Raji (cell line): ENCODE data around the gene KRT38.

Experiments
- POLR2A ChIP-seq: IDR thresholded peaks from 2 replicates; pipeline ENCODE4 v1.6.1; 2011; ENCODE audit warnings: low read depth, low read length, control low read depth; ENCODE audit not compliant: insufficient read depth

KRT38 gene

DNA sequence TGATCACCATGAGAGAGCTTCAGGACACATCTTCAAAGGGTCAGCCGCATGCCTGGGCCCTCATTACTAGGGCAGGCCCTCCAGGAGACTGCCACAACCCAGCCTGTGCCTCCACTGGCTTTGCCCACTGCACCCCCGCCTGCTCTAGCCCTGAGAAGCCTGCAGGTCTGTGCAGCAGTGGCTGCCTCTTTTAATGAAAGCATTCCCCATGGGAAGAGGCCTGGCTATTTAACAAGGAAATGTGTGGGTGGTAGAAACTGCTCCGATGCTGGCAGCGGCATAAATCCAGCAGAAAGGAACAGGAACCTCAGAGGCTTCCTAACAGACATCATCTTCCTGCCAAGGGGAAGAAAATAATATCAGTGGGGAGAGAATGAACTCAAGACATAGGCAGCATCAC, 26.8 kb upstream of the KRT38 start:
- TF ChIP-seq POLR2A: no peak

DNA sequence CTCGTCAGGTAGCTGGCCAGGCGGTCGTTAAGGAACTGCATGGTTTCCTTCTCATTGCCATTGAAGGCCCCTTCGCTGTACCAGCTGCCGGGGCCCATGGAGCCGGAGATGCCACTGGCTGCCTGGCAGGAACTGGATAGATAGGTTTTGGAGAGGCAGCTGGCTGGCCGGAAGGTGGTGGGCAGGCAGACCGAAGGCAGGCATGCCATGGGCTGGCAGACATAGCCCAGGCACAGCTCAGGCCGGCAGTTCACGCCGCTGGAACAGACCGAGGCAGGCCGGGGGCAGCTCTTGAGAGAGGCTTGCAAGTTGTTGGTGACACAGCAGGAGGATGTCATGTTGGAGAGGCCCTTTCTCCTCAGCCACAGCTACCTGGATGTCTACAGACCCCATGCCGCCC, 26.2 kb upstream of the KRT38 start, which contains the start of gene KRT32:
KRT32 (minus strand) TSS at position 399 of the 400 bp plus-strand sequence; CDS start at position 338, 61 bp downstream.
- no peak for TF ChIP-seq POLR2A

DNA sequence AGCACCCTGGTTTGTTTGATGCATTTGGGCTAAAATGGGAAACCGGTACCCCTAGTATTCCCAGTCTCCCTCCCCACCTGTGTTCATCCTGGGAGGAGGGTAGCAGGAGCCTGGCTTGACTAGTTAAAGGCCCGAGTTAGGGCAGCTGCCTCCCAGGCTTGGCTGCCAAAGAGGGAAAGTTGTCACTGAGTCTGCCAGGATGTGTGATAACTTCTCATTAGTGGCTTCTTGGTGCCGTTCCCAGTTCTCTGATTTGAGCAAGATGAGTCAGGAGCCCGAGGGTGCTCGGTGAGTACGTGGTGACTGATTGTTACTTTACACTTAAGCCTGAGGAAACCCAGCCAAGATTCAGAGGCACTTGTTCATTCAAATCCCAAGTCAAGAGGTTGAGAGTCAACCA, 23.9 kb upstream of the KRT38 start:
- TF ChIP-seq POLR2A: no peak

DNA sequence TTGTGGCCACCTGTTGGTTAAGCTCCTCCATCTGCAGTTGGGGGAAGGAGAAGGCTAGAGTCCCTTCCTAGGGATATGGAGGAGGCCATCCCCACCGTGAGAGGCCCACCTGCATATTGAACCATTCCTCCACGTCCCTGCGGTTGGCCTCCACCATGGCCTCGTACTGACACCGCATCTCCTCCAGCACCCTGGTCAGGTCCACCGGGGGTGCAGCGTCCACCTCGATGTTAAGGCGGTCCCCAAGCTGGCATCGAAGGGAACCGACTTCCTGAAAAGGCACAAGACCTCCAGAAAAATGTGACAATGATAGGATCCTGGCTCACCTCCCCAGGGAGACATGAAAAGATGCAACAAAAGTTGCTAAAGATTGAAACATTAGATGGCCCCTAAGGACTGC, 23.4 kb upstream of the KRT38 start:
- no peak for TF ChIP-seq POLR2A

DNA sequence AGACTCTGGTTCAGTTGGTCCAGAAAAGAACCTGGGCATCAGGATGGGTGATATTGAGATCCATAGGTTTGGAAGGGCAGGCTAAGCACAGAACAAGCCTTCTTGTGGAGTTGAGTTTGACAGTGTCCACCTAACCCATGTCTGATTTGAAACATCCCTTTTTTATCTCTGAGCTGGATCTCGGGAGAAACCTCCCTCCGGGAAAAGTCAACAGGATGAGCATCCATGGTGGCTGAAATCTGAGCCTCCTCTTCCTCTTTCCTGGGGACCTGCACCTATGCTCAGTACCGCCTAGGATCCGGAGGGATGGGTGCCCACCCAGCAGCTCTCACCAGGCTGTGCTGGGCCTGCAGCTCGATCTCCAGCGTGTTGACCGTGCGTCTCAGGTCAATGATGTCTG, 23.0 kb upstream of the KRT38 start:
- TF ChIP-seq POLR2A: no peak

DNA sequence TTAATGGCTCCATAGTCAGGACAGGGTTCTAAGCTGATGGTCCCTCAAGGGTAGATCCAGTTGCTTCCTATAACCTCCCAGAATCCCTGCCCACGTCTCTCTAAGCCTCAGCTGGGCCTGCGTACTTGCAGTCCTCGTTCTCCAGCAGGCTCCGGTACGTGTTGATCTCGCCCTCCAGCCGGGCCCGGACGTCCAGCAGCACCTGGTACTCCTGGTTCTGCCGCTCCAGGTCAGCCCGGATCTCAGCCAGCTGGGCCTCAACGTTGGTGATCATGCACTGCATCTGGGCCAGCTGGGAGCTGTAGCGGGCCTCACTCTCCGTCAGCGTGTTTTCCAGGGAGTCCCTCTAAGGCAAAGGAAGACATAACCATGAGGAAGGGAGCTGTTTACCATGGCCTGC, 21.9 kb upstream of the KRT38 start:
- TF ChIP-seq POLR2A: no peak

DNA sequence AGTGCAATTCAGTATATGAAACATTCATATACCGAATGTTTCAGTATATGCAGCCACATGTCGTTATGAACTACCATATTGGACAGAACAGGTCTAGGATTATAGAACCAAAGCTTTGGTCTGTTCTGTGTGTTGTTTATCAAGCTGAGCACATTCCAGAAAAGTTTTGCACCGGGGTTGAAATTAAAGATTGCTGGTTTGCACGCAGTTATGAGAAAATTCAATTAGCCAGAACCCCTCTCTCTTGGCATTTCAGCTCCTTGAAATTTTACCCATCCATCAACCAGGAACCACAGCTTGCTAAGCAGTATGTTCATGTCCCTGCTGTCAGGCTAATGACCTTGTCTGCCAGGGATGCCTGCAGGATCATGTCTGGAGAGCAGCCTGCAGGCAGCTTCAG, 16.9 kb upstream of the KRT38 start:
- no peak for TF ChIP-seq POLR2A

DNA sequence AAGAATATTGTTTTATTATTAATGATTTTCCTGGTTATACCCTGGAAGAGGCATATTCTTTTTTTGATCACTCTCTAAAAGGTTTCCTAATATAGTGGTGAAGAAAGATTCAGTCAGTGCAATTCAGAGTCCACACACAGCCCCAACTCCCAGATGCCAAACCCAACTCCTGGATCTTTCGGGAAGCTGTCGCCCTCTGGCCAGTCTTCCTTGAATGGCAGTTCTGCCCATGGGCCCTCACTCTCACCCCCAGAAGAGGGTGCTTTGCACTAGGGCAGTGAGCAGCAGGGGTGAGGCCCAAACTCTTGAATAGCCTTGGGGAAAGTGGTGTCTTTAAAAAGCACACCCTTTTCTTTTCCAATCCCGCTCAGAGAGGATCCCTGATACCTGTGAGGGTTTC, 15.4 kb upstream of the KRT38 start:
- no peak for TF ChIP-seq POLR2A

DNA sequence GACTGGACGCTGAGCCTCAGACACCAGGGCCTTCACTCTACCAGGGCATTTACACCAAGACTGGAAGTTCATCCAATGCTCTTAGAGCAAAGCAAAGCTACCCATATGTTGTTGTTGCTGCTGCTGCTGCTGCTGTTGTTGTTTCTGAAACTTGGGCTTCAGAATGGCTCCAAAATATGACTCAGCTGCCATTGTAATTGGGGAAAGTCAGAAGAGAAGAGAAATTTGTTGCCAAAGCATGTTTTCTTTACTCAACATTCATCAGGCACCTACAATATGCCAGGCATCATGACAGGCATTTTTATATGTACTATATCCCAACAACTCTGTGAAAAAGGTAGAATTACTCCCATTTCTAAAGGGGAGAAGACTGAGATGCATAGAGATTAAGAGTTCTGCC, 14.5 kb upstream of the KRT38 start:
- no peak for TF ChIP-seq POLR2A

DNA sequence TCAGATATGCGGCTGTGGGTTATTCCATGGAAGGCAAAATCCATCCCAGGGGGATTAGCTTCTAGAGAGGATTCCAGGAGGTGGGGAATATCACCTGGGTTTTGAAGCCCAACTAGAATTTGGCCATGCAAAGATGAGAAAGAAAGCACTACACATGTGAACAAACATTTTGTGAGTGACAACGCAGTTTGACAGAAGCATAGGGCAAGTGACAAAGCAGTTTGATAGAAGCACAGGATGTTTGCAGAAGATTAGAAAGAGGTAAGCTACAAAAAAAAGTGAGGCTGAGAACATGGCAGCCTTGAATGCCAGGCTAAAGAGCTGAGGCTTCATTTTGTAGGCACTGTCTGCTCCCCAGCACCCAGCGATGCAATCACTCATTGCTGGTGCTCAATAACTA, 12.3 kb upstream of the KRT38 start:
- no peak for TF ChIP-seq POLR2A

DNA sequence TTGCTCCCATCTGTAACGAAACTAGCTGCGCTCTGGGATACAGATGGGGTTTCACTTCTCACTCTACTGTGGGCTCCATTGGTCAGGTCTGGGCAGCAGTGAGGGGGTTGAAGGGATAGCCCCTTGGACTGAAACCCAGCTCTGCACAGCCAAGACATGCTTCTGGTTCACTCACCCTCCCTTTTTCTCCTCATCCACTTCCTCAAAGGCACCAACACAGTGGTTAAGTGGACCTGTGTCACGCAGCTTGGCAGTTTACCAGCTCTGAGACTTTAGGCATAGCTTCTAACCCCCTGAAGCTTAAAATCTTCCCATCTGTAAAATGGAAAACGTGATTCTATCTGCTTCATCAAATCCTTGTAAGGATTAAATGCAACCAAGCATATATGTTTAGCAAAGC, 11.5 kb upstream of the KRT38 start:
- TF ChIP-seq POLR2A: no peak

DNA sequence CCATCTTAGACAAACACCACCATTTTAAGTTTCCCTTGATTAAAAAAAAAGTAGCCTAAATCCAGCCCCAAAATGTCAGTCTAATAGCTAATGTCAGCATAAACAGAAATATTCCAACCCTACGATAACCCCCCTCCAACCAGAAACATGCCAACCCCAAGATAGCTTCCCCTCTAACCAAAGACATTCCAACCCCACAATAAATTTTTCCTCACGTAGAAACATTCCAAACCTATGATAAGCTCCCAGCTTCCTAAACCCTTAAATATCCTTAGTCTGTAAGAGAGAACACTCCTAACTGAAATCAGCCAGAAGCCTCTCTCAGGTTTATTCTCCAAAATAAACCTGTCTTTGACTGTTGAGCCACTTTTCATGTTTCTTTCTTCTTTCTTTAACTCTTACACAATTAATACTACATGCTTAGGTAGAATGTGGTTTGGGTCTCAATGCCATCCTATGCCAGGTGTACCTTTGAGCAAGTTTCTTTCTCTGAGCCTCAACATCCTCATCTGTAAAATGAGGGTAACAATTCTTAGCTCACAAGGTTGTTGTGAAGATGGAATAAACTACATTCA, 10.5 kb upstream of the KRT38 start:
- no peak for TF ChIP-seq POLR2A

DNA sequence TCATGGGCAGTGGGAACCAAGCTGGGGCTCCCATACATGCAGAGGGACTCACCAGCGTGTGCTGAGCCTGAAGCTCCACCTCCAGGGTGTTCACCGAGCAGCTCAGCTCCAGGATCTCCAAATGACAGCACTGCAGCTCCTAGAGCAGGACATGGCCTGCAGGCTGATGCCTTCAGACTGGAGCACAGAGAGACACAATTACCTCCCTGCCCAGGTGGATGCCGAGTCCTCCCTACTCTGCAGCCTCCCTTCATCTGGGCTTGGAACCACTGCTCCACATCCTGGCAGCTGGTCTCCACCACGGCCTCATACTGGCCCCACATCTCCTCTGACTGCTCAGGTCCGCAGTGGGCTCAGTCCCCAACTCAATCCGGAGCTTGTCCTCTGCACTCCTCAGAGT, 8.2 kb upstream of the KRT38 start:
- no peak for TF ChIP-seq POLR2A

DNA sequence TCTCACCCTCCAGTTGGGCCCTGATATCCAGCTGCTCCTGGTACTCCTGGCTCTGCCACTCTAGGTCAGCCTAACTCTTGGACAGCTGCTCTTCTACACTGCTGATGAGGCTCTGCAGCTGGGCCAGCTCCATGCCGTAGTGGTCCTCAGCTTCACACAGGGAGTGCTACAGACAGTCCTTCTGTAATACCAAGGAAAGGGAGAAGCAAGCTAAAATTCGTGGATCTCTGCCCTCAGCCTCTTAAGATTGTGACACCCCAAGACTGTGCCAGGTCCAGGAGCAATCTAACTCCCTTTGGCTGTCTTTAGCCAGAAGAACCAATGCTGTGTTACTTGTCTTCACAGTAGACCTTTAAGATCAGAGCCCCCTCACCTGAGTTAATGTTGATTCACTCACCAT, 7.7 kb upstream of the KRT38 start:
- TF ChIP-seq POLR2A: no peak

DNA sequence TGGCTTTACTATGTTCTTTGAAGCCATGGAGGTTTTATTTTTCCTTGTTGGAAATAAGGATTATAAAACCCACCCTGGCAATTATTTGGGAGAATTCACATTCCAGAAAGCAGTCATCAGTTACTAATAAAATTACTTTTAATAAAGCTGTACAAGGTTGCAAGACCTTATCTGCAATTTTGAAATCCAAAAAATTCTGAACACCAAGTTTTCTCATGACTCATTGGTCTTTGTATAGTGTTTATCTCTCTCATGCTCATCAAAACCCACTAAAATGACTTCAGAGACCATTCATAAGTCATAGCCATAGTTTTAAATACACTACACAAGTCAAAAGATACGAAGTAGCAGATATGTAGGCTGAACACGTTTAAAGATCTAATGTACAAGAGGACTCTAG, 6.0 kb upstream of the KRT38 start:
- no peak for TF ChIP-seq POLR2A

DNA sequence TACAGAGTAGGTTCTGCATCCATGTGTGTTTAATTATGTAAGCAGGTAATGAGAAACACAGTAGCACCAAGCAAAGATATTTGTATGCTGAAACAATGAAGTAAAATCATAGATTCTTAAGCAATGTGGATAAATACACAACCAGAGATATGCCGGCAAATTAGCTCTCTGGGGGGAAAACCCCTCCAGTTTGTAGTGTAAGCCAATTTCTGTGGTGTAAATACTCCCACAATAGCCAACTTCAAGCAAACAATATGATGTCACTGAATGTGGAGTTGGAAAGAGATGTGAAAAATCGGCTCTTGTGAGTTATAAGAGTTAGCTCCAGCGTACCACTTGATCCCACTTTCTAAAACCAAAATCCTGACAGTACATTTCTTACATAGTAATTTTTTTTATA, 3.9 kb upstream of the KRT38 start:
- no peak for TF ChIP-seq POLR2A

DNA sequence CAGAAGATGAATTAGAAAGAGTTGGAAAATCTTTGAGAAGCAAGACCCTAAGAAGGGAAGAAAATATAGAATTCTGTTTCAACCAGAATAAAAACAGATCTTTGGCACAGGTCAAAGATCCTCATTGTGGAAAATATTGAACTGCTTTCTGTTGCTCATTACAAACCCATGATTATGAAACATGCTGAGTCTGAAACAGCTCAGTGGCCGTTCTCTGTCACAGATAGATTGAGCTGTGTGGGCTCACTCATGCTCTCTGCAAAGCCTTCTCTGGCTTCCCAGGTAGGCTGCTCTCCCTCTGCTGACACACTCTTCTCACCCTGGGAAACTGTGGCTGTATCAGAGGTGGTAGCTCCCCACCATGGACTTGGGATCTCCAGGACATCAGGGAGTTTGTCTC, 3.4 kb upstream of the KRT38 start:
- no peak for TF ChIP-seq POLR2A
